ENCODE results near the gene VAC14. TPM values are rescaled to one million over a fixed set of nuclear protein-coding genes. Genes with fewer than 3 reads are reported as not detected.

VAC14 gene
- total RNA-seq, 2 experiments from 2014 or later, result 23.0 to 23.6 TPM

GRCh38 chr16:70790815-70791214 is 10.1 kb downstream of the VAC14 start:
- no peak for DNase-seq
- H3K36me3 ChIP-seq (ENCODE audit: insufficient read depth, low read length), result peaks cover 17% of the 10 kb centered on the region
- H3K27me3 ChIP-seq (ENCODE audit: control insufficient read depth in 1 of 2, insufficient read depth in 2 of 2, low read length in 2 of 2), result no peaks in the 10 kb centered on the region
- no peak for ATAC-seq (ENCODE audit: poor library complexity)
- H3K27ac Mint-ChIP-seq, result no peak overlapping the region
- peaks cover 2% of the 10 kb centered on the region for H3K4me1 ChIP-seq (ENCODE audit: insufficient read depth, low read length)
- H3K9me3 ChIP-seq (ENCODE audit: control insufficient read depth in 1 of 2, insufficient read depth in 1 of 2, low read length in 2 of 2), result no peaks in the 10 kb centered on the region
- H3K9me3 Mint-ChIP-seq, result no peaks in the 10 kb centered on the region
- ChIA-PET POLR2A (no interaction called here), CTCF (no interaction called here)
- no peak overlapping the region for H3K4me3 Mint-ChIP-seq
- TF ChIP-seq CTCF (IDR thresholded peaks at IDR 0.05), result no peak
- no peak overlapping the region for H3K27ac ChIP-seq (ENCODE audit: low read depth in 1 of 2, low read length in 2 of 2)
- H3K4me3 ChIP-seq (ENCODE audit: low read length), result no peak overlapping the region
- peaks cover 44% of the 10 kb centered on the region for H3K36me3 Mint-ChIP-seq (ENCODE audit: low read depth)
- no peaks in the 10 kb centered on the region for H3K27me3 Mint-ChIP-seq
- peaks cover 24% of the 10 kb centered on the region for H3K4me1 Mint-ChIP-seq (ENCODE audit: low read depth)
- intact Hi-C loops (cut with DNase I, micrococcal nuclease), result no loop called here

- Mint-ChIP-seq H3K27ac (no peak overlapping the region), H3K9me3 (no peaks in the 10 kb centered on the region), H3K4me3 (no peak overlapping the region), H3K36me3 (ENCODE audit: low read depth) (peaks cover 52% of the 10 kb centered on the region), H3K4me1 (ENCODE audit: low read depth) (peaks cover 24% of the 10 kb centered on the region), H3K27me3 (no peaks in the 10 kb centered on the region)
- POLR2A ChIA-PET, result no interaction called here
- TF ChIP-seq CTCF (IDR thresholded peaks at IDR 0.05), result no peak
- no peak for ATAC-seq (ENCODE audit: poor library complexity)
- Histone ChIP-seq H3K4me3 (ENCODE audit: low read length) (no peak overlapping the region), H3K9me3 (ENCODE audit: control insufficient read depth in 1 of 2, insufficient read depth in 1 of 2, low read length in 2 of 2) (no peaks in the 10 kb centered on the region), H3K36me3 (ENCODE audit: insufficient read depth, low read length) (peaks cover 27% of the 10 kb centered on the region), H3K27ac (ENCODE audit: low read depth in 1 of 2, low read length in 2 of 2) (no peak overlapping the region), H3K27me3 (ENCODE audit: control insufficient read depth in 1 of 2, insufficient read depth in 2 of 2, low read length in 2 of 2) (no peaks in the 10 kb centered on the region), H3K4me1 (ENCODE audit: insufficient read depth, low read length) (peaks cover 2% of the 10 kb centered on the region)
- no peak for DNase-seq
- intact Hi-C loops (cut with DNase I, micrococcal nuclease), result no loop called here
- CTCF ChIA-PET, result no interaction called here
These were observed 11.1 kb downstream of the VAC14 start for GRCh38 chr16:70789595-70790447.

GRCh38 chr16:70788668-70789594 is 12.0 kb downstream of the VAC14 start:
- peaks cover 2% of the 10 kb centered on the region for H3K4me1 ChIP-seq (ENCODE audit: insufficient read depth, low read length)
- no peak for TF ChIP-seq CTCF (IDR thresholded peaks at IDR 0.05)
- Mint-ChIP-seq H3K27me3 (no peaks in the 10 kb centered on the region), H3K9me3 (no peaks in the 10 kb centered on the region), H3K4me1 (ENCODE audit: low read depth) (peaks cover 20% of the 10 kb centered on the region), H3K36me3 (ENCODE audit: low read depth) (peaks cover 61% of the 10 kb centered on the region), H3K27ac (no peak overlapping the region), H3K4me3 (no peak overlapping the region)
- H3K36me3 ChIP-seq (ENCODE audit: insufficient read depth, low read length), result peaks cover 36% of the 10 kb centered on the region
- CTCF ChIA-PET, result no interaction called here
- H3K27ac ChIP-seq (ENCODE audit: low read depth in 1 of 2, low read length in 2 of 2), result no peak overlapping the region
- no peaks in the 10 kb centered on the region for H3K9me3 ChIP-seq (ENCODE audit: control insufficient read depth in 1 of 2, insufficient read depth in 1 of 2, low read length in 2 of 2)
- no peaks in the 10 kb centered on the region for H3K27me3 ChIP-seq (ENCODE audit: control insufficient read depth in 1 of 2, insufficient read depth in 2 of 2, low read length in 2 of 2)
- H3K4me3 ChIP-seq (ENCODE audit: low read length), result no peak overlapping the region
- intact Hi-C loops (cut with DNase I, micrococcal nuclease), result no loop called here
- no peak for DNase-seq
- no peak for ATAC-seq (ENCODE audit: poor library complexity)
- POLR2A ChIA-PET, result interaction anchor here (0.8 kb wide), 1 partner anchor 12 kb away, joined by 3 read pairs; no protein-coding TSS in a partner anchor

All from CD4-positive, alpha-beta T cell (primary cell).